GM23338 (cell line): ENCODE measurements around the gene SEH1L. TPM values are rescaled to one million over a fixed set of nuclear protein-coding genes. Genes with fewer than 3 reads are reported as not detected.

ENCODE experiments used
- ATAC-seq: fragments of 200-7000 bp; cut with Tn5 transposase; 3 replicates; pipeline ENCODE4 v1.9.1; 2020
- DNase-seq: peaks from one replicate; pipeline ENCODE4 v3.0.0-alpha.2; 2015; ENCODE audit warnings: low spot score
- H2AFZ ChIP-seq: fragments of 200-600 bp; sonication (generic); 2 replicates; pipeline ENCODE4 v1.8.0; 2016; ENCODE audit warnings: antibody characterized with exemption, mild to moderate bottlenecking, moderate library complexity
- H3F3A ChIP-seq: fragments of 200-600 bp; sonication (generic); replicated peaks from 2 replicates; pipeline ENCODE4 v1.8.0; 2017; ENCODE audit warnings: antibody characterized with exemption, mixed run types, low read depth
- H3K27ac ChIP-seq: fragments of 200-600 bp; sonication (generic); 2 replicates; pipeline ENCODE4 v1.6.1; 2016; ENCODE audit warnings: low read depth
- H3K27me3 ChIP-seq: fragments of 200-600 bp; sonication (generic); 2 replicates; pipeline ENCODE4 v1.8.0; 2016; ENCODE audit warnings: mild to moderate bottlenecking, mixed run types, moderate library complexity; ENCODE audit not compliant: insufficient read depth
- H3K36me3 ChIP-seq: fragments of 200-600 bp; sonication (generic); 2 replicates; pipeline ENCODE4 v1.8.0; 2016; ENCODE audit warnings: mild to moderate bottlenecking; ENCODE audit not compliant: insufficient read depth
- H3K4me1 ChIP-seq: fragments of 200-600 bp; sonication (generic); 2 replicates; pipeline ENCODE4 v1.8.0; 2016; ENCODE audit warnings: mild to moderate bottlenecking, moderate library complexity; ENCODE audit not compliant: insufficient read depth
- H3K4me2 ChIP-seq: fragments of 200-600 bp; sonication (generic); 2 replicates; pipeline ENCODE4 v1.7.1; 2017; ENCODE audit warnings: mixed run types
- H3K4me3 ChIP-seq: fragments of 200-600 bp; sonication (generic); 2 replicates; pipeline ENCODE4 v1.6.1; 2016; ENCODE audit warnings: mixed run types
- H3K79me2 ChIP-seq: fragments of 200-600 bp; sonication (generic); replicated peaks from 2 replicates; pipeline ENCODE4 v1.8.0; 2017; ENCODE audit warnings: mild to moderate bottlenecking; ENCODE audit not compliant: insufficient read depth
- H3K9me2 ChIP-seq: fragments of 200-600 bp; sonication (generic); 2 replicates; pipeline ENCODE4 v1.8.0; 2017; ENCODE audit not compliant: insufficient read depth
- H4K20me1 ChIP-seq: fragments of 200-600 bp; sonication (generic); replicated peaks from 2 replicates; pipeline ENCODE4 v1.8.0; 2017; ENCODE audit warnings: mild to moderate bottlenecking; ENCODE audit not compliant: insufficient read depth
- H3K27ac Mint-ChIP-seq: 2 replicates; pipeline ENCODE4 v1.8.0; 2020; ENCODE audit warnings: inconsistent platforms, mild to moderate bottlenecking, moderate library complexity, mixed read lengths
- H3K27me3 Mint-ChIP-seq: 3 replicates; pipeline ENCODE4 v1.8.0; 2022; ENCODE audit warnings: low read depth, mild to moderate bottlenecking, moderate library complexity, mixed read lengths, inconsistent platforms; ENCODE audit not compliant: insufficient read depth, poor library complexity
- H3K36me3 Mint-ChIP-seq: 3 replicates; pipeline ENCODE4 v1.8.0; 2021; ENCODE audit warnings: low read depth, mild to moderate bottlenecking, inconsistent platforms, moderate library complexity, mixed read lengths
- H3K4me1 Mint-ChIP-seq: 3 replicates; pipeline ENCODE4 v1.8.0; 2020; ENCODE audit warnings: mild to moderate bottlenecking, inconsistent platforms, mixed read lengths
- H3K4me3 Mint-ChIP-seq: 3 replicates; pipeline ENCODE4 v1.8.0; 2021; ENCODE audit warnings: moderate library complexity, mild to moderate bottlenecking, inconsistent platforms, mixed read lengths
- H3K9me3 Mint-ChIP-seq: 3 replicates; pipeline ENCODE4 v1.8.0; 2020; ENCODE audit warnings: moderate library complexity, mild to moderate bottlenecking, inconsistent platforms, mixed read lengths
- CREB1 ChIP-seq: fragments of 250-450 bp; sonication (Bioruptor Pico); IDR thresholded peaks from 2 replicates; pipeline ENCODE4 v1.5.0; 2020; ENCODE audit warnings: low read depth, mild to moderate bottlenecking, moderate library complexity
- CTCF ChIP-seq, 2 experiments: fragments of 200-600 bp in 1 of 2; sonication (generic) in 1 of 2; conservative IDR thresholded peaks; 2 replicates each; pipeline versions ENCODE4 v1.5.1 to v1.6.1; 2016 to 2017; ENCODE audit warnings: antibody characterized with exemption in 2 of 2, low read depth in 2 of 2, mild to moderate bottlenecking in 2 of 2, moderate library complexity in 1 of 2
- EZH2 ChIP-seq: fragments of 200-600 bp; sonication (generic); IDR thresholded peaks from one replicate; pipeline ENCODE4 v1.8.0; 2017; ENCODE audit warnings: antibody characterized with exemption, mild to moderate bottlenecking, low read depth; ENCODE audit not compliant: unreplicated experiment
- EZH2phosphoT487 ChIP-seq: fragments of 200-600 bp; sonication (generic); IDR thresholded peaks from one replicate; pipeline ENCODE4 v1.8.1; 2018; ENCODE audit warnings: antibody characterized with exemption; ENCODE audit not compliant: unreplicated experiment
- JUNB ChIP-seq: IDR thresholded peaks from one replicate; pipeline ENCODE4 v1.6.1; 2016; ENCODE audit warnings: antibody characterized with exemption; ENCODE audit not compliant: unreplicated experiment
- NANOG ChIP-seq: IDR thresholded peaks from 2 replicates; pipeline ENCODE4 v1.6.1; 2016; ENCODE audit warnings: antibody characterized with exemption, borderline replicate concordance
- POLR2AphosphoS5 ChIP-seq: IDR thresholded peaks from 2 replicates; pipeline ENCODE4 v1.6.1; 2016; ENCODE audit warnings: antibody characterized with exemption, low read depth
- STAT1 ChIP-seq: IDR thresholded peaks from one replicate; pipeline ENCODE4 v1.6.1; 2016; ENCODE audit warnings: antibody characterized with exemption; ENCODE audit not compliant: unreplicated experiment
- ZNF114 ChIP-seq: fragments of 250-450 bp; sonication (Bioruptor Pico); IDR thresholded peaks from 2 replicates; pipeline ENCODE4 v1.5.0; 2020; ENCODE audit warnings: mild to moderate bottlenecking, moderate library complexity
- ZNF331 ChIP-seq: fragments of 250-450 bp; sonication (Bioruptor Pico); IDR thresholded peaks from 2 replicates; pipeline ENCODE4 v1.5.0; 2020; ENCODE audit warnings: low read depth, mild to moderate bottlenecking, moderate library complexity
- polyA plus RNA-seq: library from polyadenylated mRNA; unstranded; fragments of >200 nt; fragmentation: Nextera tagmentation; extraction: Ambion mirVana; gene quantifications from 2 replicates; pipeline ENCODE4 v1.2.1, GENCODE V29; 2016
- total RNA-seq: library from RNA; depleted of rRNA; stranded (reverse); fragments of >200 nt; shearing (Covaris generic); gene quantifications from 2 replicates; pipeline ENCODE4 v1.2.3, GENCODE V29; 2014
- TF ChIP-seq, protein P1 (sequence below): fragments of 250-450 bp; sonication (Bioruptor Pico); IDR thresholded peaks from 2 replicates; pipeline ENCODE4 v1.5.0; 2020; ENCODE audit warnings: mild to moderate bottlenecking, moderate library complexity
- TF ChIP-seq, protein P2 (sequence below): IDR thresholded peaks from 2 replicates; pipeline ENCODE4 v1.6.1; 2016; ENCODE audit warnings: antibody characterized with exemption
- TF ChIP-seq, protein P3 (sequence below): IDR thresholded peaks from one replicate; pipeline ENCODE4 v1.6.1; 2018; ENCODE audit warnings: antibody characterized with exemption; ENCODE audit not compliant: unreplicated experiment

SEH1L gene
- total and polyA plus RNA-seq, 2 experiments from 2014 or later: 46.9 to 72.0 TPM

DNA sequence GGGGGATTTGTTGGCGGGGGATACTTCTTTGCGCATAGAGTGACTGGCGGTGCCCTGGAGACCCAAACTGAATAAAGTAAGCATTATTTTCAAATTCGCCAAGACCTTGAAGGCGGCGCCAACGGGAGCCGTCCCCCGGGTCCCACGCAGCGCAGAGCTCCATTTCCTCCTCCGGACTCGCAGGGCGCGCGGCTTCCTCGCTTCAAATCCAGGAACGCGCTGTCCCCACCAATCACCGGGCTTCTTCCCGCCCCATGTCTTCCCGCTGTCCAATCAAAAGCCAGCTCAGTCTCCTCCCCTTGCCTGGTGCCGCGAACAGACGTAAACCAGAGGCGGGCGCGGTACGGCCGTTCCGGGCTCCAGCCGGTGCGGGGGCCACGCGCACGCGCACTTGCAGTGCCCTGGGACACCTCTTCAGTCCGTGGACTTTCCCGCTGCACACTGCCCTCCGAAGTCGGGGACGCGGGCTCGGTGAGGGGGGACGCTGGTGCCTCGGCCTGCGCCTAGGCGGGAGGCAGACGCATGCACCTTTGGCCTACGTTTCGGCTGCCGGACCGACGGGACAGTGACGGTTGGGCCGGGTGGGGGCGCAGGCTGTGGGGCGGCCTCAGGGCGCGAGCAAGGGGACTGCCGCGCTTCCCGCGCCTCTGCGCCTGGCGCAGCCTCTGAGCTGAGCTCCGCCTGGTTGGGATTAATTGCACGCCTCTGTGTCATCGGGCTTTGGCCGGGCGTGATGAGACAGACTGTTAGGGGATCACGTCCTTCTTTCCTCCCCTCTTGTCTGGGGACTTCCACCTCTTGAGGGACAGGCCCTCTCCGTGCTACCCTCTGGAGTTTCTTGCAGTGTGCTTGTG, 43.4 kb downstream of the SEH1L start, which contains the start of gene CEP192:
Gene CEP192, plus strand, starts transcription at position 396 of the 854 bp plus-strand sequence. CDS start 8,063 bp downstream, outside the sequence.
- no peaks in the 10 kb centered on the region; the same call in 1 of the 2 replicates for H3F3A ChIP-seq
- H3K9me2 ChIP-seq: no peaks in the 10 kb centered on the region
- peak within 1 kb of the TSS; percentile 81 for H3K4me2 ChIP-seq
- Mint-ChIP-seq H3K4me1 (peaks cover 9% of the 10 kb centered on the region), H3K4me3 (peak within 1 kb of the TSS; percentile 97), H3K27me3 (peaks cover 12% of the 10 kb centered on the region), H3K9me3 (no peaks in the 10 kb centered on the region; the same call in 2 of the 3 replicates), H3K36me3 (peaks cover 4% of the 10 kb centered on the region; the same call in 2 of the 3 replicates), H3K27ac (peak within 1 kb of the TSS; percentile 97)
- H3K27me3 ChIP-seq: no peaks in the 10 kb centered on the region
- TF ChIP-seq JUNB (no peak), NANOG (no peak), EZH2phosphoT487 (no peak), STAT1 (no peak), ZNF114 (CRISPR knock-in tag) (no peak), ZNF331 (no peak), EZH2 (no peak), CTCF (conservative IDR thresholded peaks at IDR 0.05; ENCODE audit: low read depth in 2 of 2) (no peak), POLR2AphosphoS5 (peak; percentile 99), CREB1 (CRISPR knock-in tag) (0 out of 2 replicates have a peak, but pooled peaks have one; percentile 25)
- TF ChIP-seq, protein P1, sequence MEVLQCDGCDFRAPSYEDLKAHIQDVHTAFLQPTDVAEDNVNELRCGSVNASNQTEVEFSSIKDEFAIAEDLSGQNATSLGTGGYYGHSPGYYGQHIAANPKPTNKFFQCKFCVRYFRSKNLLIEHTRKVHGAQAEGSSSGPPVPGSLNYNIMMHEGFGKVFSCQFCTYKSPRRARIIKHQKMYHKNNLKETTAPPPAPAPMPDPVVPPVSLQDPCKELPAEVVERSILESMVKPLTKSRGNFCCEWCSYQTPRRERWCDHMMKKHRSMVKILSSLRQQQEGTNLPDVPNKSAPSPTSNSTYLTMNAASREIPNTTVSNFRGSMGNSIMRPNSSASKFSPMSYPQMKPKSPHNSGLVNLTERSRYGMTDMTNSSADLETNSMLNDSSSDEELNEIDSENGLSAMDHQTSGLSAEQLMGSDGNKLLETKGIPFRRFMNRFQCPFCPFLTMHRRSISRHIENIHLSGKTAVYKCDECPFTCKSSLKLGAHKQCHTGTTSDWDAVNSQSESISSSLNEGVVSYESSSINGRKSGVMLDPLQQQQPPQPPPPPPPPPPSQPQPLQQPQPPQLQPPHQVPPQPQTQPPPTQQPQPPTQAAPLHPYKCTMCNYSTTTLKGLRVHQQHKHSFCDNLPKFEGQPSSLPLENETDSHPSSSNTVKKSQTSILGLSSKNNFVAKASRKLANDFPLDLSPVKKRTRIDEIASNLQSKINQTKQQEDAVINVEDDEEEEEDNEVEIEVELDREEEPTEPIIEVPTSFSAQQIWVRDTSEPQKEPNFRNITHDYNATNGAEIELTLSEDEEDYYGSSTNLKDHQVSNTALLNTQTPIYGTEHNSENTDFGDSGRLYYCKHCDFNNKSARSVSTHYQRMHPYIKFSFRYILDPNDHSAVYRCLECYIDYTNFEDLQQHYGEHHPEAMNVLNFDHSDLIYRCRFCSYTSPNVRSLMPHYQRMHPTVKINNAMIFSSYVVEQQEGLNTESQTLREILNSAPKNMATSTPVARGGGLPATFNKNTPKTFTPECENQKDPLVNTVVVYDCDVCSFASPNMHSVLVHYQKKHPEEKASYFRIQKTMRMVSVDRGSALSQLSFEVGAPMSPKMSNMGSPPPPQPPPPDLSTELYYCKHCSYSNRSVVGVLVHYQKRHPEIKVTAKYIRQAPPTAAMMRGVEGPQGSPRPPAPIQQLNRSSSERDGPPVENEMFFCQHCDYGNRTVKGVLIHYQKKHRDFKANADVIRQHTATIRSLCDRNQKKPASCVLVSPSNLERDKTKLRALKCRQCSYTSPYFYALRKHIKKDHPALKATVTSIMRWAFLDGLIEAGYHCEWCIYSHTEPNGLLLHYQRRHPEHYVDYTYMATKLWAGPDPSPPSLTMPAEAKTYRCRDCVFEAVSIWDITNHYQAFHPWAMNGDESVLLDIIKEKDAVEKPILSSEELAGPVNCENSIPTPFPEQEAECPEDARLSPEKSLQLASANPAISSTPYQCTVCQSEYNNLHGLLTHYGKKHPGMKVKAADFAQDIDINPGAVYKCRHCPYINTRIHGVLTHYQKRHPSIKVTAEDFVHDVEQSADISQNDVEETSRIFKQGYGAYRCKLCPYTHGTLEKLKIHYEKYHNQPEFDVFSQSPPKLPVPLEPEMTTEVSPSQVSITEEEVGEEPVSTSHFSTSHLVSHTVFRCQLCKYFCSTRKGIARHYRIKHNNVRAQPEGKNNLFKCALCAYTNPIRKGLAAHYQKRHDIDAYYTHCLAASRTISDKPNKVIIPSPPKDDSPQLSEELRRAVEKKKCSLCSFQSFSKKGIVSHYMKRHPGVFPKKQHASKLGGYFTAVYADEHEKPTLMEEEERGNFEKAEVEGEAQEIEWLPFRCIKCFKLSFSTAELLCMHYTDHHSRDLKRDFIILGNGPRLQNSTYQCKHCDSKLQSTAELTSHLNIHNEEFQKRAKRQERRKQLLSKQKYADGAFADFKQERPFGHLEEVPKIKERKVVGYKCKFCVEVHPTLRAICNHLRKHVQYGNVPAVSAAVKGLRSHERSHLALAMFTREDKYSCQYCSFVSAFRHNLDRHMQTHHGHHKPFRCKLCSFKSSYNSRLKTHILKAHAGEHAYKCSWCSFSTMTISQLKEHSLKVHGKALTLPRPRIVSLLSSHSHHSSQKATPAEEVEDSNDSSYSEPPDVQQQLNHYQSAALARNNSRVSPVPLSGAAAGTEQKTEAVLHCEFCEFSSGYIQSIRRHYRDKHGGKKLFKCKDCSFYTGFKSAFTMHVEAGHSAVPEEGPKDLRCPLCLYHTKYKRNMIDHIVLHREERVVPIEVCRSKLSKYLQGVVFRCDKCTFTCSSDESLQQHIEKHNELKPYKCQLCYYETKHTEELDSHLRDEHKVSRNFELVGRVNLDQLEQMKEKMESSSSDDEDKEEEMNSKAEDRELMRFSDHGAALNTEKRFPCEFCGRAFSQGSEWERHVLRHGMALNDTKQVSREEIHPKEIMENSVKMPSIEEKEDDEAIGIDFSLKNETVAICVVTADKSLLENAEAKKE (CRISPR knock-in tag): no peak
- TF ChIP-seq, protein P2, sequence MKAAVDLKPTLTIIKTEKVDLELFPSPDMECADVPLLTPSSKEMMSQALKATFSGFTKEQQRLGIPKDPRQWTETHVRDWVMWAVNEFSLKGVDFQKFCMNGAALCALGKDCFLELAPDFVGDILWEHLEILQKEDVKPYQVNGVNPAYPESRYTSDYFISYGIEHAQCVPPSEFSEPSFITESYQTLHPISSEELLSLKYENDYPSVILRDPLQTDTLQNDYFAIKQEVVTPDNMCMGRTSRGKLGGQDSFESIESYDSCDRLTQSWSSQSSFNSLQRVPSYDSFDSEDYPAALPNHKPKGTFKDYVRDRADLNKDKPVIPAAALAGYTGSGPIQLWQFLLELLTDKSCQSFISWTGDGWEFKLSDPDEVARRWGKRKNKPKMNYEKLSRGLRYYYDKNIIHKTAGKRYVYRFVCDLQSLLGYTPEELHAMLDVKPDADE: peak; percentile 16; the same call in 1 of the 2 replicates
- TF ChIP-seq, protein P3, sequence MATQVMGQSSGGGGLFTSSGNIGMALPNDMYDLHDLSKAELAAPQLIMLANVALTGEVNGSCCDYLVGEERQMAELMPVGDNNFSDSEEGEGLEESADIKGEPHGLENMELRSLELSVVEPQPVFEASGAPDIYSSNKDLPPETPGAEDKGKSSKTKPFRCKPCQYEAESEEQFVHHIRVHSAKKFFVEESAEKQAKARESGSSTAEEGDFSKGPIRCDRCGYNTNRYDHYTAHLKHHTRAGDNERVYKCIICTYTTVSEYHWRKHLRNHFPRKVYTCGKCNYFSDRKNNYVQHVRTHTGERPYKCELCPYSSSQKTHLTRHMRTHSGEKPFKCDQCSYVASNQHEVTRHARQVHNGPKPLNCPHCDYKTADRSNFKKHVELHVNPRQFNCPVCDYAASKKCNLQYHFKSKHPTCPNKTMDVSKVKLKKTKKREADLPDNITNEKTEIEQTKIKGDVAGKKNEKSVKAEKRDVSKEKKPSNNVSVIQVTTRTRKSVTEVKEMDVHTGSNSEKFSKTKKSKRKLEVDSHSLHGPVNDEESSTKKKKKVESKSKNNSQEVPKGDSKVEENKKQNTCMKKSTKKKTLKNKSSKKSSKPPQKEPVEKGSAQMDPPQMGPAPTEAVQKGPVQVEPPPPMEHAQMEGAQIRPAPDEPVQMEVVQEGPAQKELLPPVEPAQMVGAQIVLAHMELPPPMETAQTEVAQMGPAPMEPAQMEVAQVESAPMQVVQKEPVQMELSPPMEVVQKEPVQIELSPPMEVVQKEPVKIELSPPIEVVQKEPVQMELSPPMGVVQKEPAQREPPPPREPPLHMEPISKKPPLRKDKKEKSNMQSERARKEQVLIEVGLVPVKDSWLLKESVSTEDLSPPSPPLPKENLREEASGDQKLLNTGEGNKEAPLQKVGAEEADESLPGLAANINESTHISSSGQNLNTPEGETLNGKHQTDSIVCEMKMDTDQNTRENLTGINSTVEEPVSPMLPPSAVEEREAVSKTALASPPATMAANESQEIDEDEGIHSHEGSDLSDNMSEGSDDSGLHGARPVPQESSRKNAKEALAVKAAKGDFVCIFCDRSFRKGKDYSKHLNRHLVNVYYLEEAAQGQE: no peak
- H3K79me2 ChIP-seq: peaks cover 47% of the 10 kb centered on the region
- H3K36me3 ChIP-seq: no peaks in the 10 kb centered on the region
- peaks cover 10% of the 10 kb centered on the region for H3K4me1 ChIP-seq
- peaks cover 20% of the 10 kb centered on the region for H4K20me1 ChIP-seq
- peak within 1 kb of the TSS; percentile 86 for H2AFZ ChIP-seq
- H3K27ac ChIP-seq: peak within 1 kb of the TSS; percentile 85
- DNase-seq (peak; percentile 98), ATAC-seq (peak; percentile 90)
- H3K4me3 ChIP-seq: peak within 1 kb of the TSS; percentile 79
